Activated CD8-positive, alpha-beta T cell treated with anti-CD3 and anti-CD28 coated beads for 36 hours (primary cell): ENCODE results near the gene GRK4. TPM values are rescaled to one million over a fixed set of nuclear protein-coding genes. Genes with fewer than 3 reads are reported as not detected.

Experiments used
- ATAC-seq: fragments of 200-7000 bp; cut with Tn5 transposase; one replicate; pipeline ENCODE4 v1.10.0; 2021; ENCODE audit warnings: mild to moderate bottlenecking, moderate library complexity
- CTCF ChIA-PET: fragments of 350-600 bp; sonication (Branson Sonifier 250); formaldehyde crosslinking; loops from one replicate; lab custom pipeline; 2021; ENCODE audit warnings: antibody characterized with exemption; lab: Charles Lee
- POLR2A ChIA-PET: fragments of 350-600 bp; sonication (Branson Sonifier 250); formaldehyde crosslinking; loops from one replicate; lab custom pipeline; 2021; ENCODE audit warnings: antibody characterized with exemption; lab: Charles Lee
- DNase-seq: peaks from one replicate; pipeline ENCODE4 v3.0.0-alpha.2; 2020
- H3K27ac Mint-ChIP-seq: one replicate; pipeline ENCODE4 v1.8.0; 2021; ENCODE audit warnings: mild to moderate bottlenecking, mixed read lengths
- H3K27me3 Mint-ChIP-seq: one replicate; pipeline ENCODE4 v1.8.0; 2021; ENCODE audit warnings: mixed read lengths
- H3K36me3 Mint-ChIP-seq: one replicate; pipeline ENCODE4 v1.8.0; 2021; ENCODE audit warnings: low read depth, mixed read lengths
- H3K4me1 Mint-ChIP-seq: one replicate; pipeline ENCODE4 v1.8.0; 2021; ENCODE audit warnings: low read depth, mixed read lengths
- H3K4me3 Mint-ChIP-seq: one replicate; pipeline ENCODE4 v1.8.0; 2021; ENCODE audit warnings: mild to moderate bottlenecking, moderate library complexity, mixed read lengths
- H3K9me3 Mint-ChIP-seq: one replicate; pipeline ENCODE4 v1.8.0; 2021; ENCODE audit warnings: mixed read lengths
- CTCF ChIP-seq: fragments of 200-600 bp; IDR thresholded peaks from one replicate; pipeline ENCODE4 v1.8.0; 2022; ENCODE audit warnings: antibody characterized with exemption, mild to moderate bottlenecking
- intact Hi-C: fragments of 100-400 bp; cut with micrococcal nuclease; formaldehyde crosslinking; loops from one replicate; pipeline ENCODE4 v1.10.0; 2022
- total RNA-seq, 2 experiments: library from RNA; stranded (reverse); gene quantifications; one replicate each; pipeline ENCODE4 v1.2.3, GENCODE V29; 2021

The GRK4 gene
- total RNA-seq, 2 experiments from 2014 or later: 2.8 to 3.0 TPM

DNA sequence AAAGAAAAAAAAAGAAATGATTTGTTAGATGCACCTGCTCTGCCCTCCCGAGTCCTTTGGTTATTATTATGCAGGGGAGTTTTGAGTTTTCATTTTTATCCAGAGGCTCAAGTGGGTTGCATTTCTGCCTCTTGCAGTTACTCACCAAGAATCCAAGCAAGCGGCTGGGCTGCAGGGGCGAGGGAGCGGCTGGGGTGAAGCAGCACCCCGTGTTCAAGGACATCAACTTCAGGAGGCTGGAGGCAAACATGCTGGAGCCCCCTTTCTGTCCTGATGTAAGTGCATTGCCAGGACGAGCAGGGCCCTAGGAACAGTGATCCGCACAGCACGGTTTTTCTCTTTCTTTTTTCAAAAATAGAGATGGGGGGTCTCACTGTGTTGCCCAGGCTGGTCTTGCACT lies 71.9 kb downstream of the GRK4 start:
- intact Hi-C loops: loop anchor here (5.0 kb wide), 1 partner anchor 58 kb away; no protein-coding TSS in a partner anchor
- no peak overlapping the region for H3K4me3 Mint-ChIP-seq
- no peaks in the 10 kb centered on the region for H3K36me3 Mint-ChIP-seq
- CTCF ChIA-PET: interaction anchor here (3.3 kb wide), 1 partner anchor 57 kb away, joined by 16 read pairs; no protein-coding TSS in a partner anchor
- H3K27ac Mint-ChIP-seq: no peak overlapping the region
- POLR2A ChIA-PET: no interaction called here
- peaks cover 12% of the 10 kb centered on the region for H3K27me3 Mint-ChIP-seq
- peaks cover 17% of the 10 kb centered on the region for H3K4me1 Mint-ChIP-seq
- DNase-seq: no peak
- no peaks in the 10 kb centered on the region for H3K9me3 Mint-ChIP-seq
- TF ChIP-seq CTCF: no peak
- ATAC-seq: no peak

DNA sequence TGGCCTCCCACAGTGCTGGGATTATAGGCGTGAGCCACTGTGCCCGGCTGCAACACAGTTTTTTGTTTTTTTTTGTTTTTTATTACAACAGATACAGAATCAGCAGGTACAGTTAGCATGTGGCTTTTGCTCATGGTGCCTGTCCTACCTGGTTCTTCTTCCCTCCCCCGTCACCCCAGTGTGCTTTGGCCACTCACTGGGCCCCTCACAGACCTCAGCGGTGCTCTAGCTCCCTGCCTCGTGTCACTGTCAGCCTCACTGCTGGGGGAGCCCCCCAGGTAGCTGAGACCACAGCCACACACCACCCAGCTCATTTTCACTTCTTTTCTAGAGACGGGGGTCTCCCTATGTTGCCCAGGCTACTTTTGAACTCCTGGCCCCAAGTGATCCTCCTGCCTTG lies 72.3 kb downstream of the GRK4 start:
- TF ChIP-seq CTCF: no peak
- peaks cover 20% of the 10 kb centered on the region for H3K4me1 Mint-ChIP-seq
- H3K36me3 Mint-ChIP-seq: no peaks in the 10 kb centered on the region
- CTCF ChIA-PET: interaction anchor here (0.7 kb wide), 1 partner anchor 58 kb away, joined by 3 read pairs; no protein-coding TSS in a partner anchor
- H3K9me3 Mint-ChIP-seq: no peaks in the 10 kb centered on the region
- POLR2A ChIA-PET: no interaction called here
- peaks cover 12% of the 10 kb centered on the region for H3K27me3 Mint-ChIP-seq
- H3K4me3 Mint-ChIP-seq: no peak overlapping the region
- ATAC-seq (no peak), DNase-seq (no peak)
- no peak overlapping the region for H3K27ac Mint-ChIP-seq
- intact Hi-C loops: loop anchor here (5.0 kb wide), 1 partner anchor 58 kb away; no protein-coding TSS in a partner anchor

GRCh38 chr4:3036131-3036952 lies 73.0 kb downstream of the GRK4 start:
- H3K27me3 Mint-ChIP-seq: peaks cover 12% of the 10 kb centered on the region
- peaks cover 22% of the 10 kb centered on the region for H3K4me1 Mint-ChIP-seq
- ChIA-PET POLR2A (no interaction called here), CTCF (interaction anchor here (0.7 to 3.5 kb wide), 8 partner anchors 16 to 71 kb away, joined by 3 to 14 read pairs (median 4); no protein-coding TSS in a partner anchor)
- H3K36me3 Mint-ChIP-seq: no peaks in the 10 kb centered on the region
- no peak for ATAC-seq
- H3K9me3 Mint-ChIP-seq: no peaks in the 10 kb centered on the region
- TF ChIP-seq CTCF: no peak
- H3K4me3 Mint-ChIP-seq: no peak overlapping the region
- intact Hi-C loops: loop anchor here (5.0 kb wide), 1 partner anchor 59 kb away; no protein-coding TSS in a partner anchor
- H3K27ac Mint-ChIP-seq: no peak overlapping the region
- DNase-seq: no peak

DNA sequence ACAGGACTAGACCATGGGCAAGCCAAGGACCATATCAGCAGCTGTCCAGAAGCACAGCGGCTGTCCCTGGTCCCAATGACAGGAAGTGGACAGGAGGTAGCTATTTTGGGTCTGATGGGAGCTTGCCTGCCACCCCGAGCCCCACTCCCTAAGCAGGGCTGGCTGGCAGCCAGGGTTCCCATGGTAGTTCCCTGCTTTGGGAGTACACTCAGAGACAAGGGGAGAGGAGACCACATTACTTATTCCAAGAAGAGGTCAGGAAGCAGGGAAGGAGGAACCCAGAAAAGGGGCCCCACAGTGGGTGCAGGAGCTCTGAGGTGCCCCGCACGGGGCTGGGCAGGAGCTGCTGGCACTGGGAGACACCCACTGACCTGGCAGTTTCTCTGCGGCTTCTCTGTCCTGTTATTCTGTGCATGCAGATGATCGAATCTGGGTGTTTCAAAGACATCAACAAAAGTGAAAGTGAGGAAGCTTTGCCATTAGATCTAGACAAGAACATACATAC lies 74.6 kb downstream of the GRK4 start:
- no peak overlapping the region for H3K27ac Mint-ChIP-seq
- ChIA-PET CTCF (interaction anchor here (0.7 to 3.5 kb wide), 12 partner anchors 9 to 256 kb away, joined by 3 to 14 read pairs (median 4); partner anchors contain the start of genes GRK4 and NOP14), POLR2A (interaction anchor here (2.3 kb wide), 1 partner anchor 76 kb away, joined by 8 read pairs; no protein-coding TSS in a partner anchor)
- TF ChIP-seq CTCF: no peak
- intact Hi-C loops: loop anchor here (5.0 kb wide), 1 partner anchor 61 kb away; no protein-coding TSS in a partner anchor
- DNase-seq (peak; percentile 39), ATAC-seq (peak; percentile 8)
- H3K27me3 Mint-ChIP-seq: peaks cover 12% of the 10 kb centered on the region
- no peaks in the 10 kb centered on the region for H3K9me3 Mint-ChIP-seq
- no peaks in the 10 kb centered on the region for H3K36me3 Mint-ChIP-seq
- peaks cover 31% of the 10 kb centered on the region for H3K4me1 Mint-ChIP-seq
- peak overlapping the region; percentile 48 for H3K4me3 Mint-ChIP-seq
